Lower lobe of right lung (tissue), 2 donors: Measurements from ENCODE around the gene CTCFL. TPM values are rescaled to one million over a fixed set of nuclear protein-coding genes. Genes with fewer than 3 reads are reported as not detected.

Experiments
- ATAC-seq, 2 donors: fragments of 200-7000 bp; cut with Tn5 transposase; one replicate each; pipeline ENCODE4 v1.9.1; 2020 to 2022; ENCODE audit warnings: mild to moderate bottlenecking in 2 of 2, moderate library complexity in 2 of 2
- DNase-seq: peaks from one replicate; pipeline ENCODE4 v3.0.0-alpha.2; 2020
- H3K27ac ChIP-seq: fragments of 200-600 bp; one replicate; pipeline ENCODE4 v1.8.0; 2022
- H3K27me3 ChIP-seq: fragments of 200-600 bp; one replicate; pipeline ENCODE4 v1.8.0; 2022; ENCODE audit warnings: low read depth
- H3K36me3 ChIP-seq: fragments of 200-600 bp; one replicate; pipeline ENCODE4 v1.8.0; 2022; ENCODE audit warnings: mild to moderate bottlenecking
- H3K4me1 ChIP-seq: fragments of 200-600 bp; one replicate; pipeline ENCODE4 v1.8.0; 2022
- H3K4me3 ChIP-seq: fragments of 200-600 bp; one replicate; pipeline ENCODE4 v1.8.0; 2022; ENCODE audit warnings: mild to moderate bottlenecking
- H3K9me3 ChIP-seq: fragments of 200-600 bp; one replicate; pipeline ENCODE4 v1.8.0; 2022
- CTCF ChIP-seq: fragments of 200-600 bp; IDR thresholded peaks from one replicate; pipeline ENCODE4 v1.8.0; 2022; ENCODE audit warnings: antibody characterized with exemption, mild to moderate bottlenecking
- intact Hi-C: fragments of 100-400 bp; cut with DNase I; formaldehyde crosslinking; loops from one replicate; pipeline ENCODE4 v1.11.0; 2022
- total RNA-seq: library from RNA; stranded (reverse); fragmentation: NEBNext Ultra II Directional; extraction: Animal tissue kit (Norgen Biotek cat#: 25700); gene quantifications from one replicate; pipeline ENCODE4 v1.2.1, GENCODE V29; 2021
- donor health status: DM: no; HTN: yes; CAD: no; lungs with severe emphysema.

CTCFL gene
- total RNA-seq, 1 donor from 2014 or later = not detected

- ATAC-seq (no peak), DNase-seq (no peak)
- Histone ChIP-seq H3K36me3 (no peaks in the 10 kb centered on the region), H3K4me3 (no peak overlapping the region), H3K4me1 (peaks cover 18% of the 10 kb centered on the region), H3K27me3 (peaks cover 8% of the 10 kb centered on the region), H3K9me3 (no peaks in the 10 kb centered on the region), H3K27ac (no peak overlapping the region)
- no peak for TF ChIP-seq CTCF
- intact Hi-C loops = no loop called here
Measured at GRCh38 chr20:57501461-57502335, 23.2 kb downstream of the CTCFL start.

DNA sequence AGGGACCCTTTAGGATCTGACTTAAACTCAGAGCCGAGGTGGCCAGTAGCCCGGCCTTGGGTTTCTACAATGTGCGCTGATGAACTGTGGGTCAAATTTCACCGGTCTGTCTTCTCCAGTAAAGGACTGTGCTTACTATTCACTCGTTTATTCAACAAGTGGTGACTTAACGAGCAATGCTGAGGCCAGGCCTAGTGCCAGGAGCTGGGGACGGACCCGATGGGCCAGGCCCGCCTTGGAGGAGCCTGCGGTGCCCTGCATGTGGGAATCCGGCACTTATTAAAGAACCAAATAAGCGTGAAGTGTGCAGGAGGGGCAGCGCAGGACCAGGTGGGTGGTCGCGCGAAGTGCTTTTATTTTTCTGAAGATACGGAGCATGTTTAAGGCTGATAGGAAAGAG, 24.0 kb downstream of the CTCFL start:
- intact Hi-C loops = no loop called here
- H3K4me3 ChIP-seq = no peak overlapping the region
- peaks cover 12% of the 10 kb centered on the region for H3K27me3 ChIP-seq
- H3K4me1 ChIP-seq = peaks cover 18% of the 10 kb centered on the region
- DNase-seq = no peak
- H3K9me3 ChIP-seq = no peaks in the 10 kb centered on the region
- no peaks in the 10 kb centered on the region for H3K36me3 ChIP-seq
- ATAC-seq = no peak
- H3K27ac ChIP-seq = no peak overlapping the region
- no peak for TF ChIP-seq CTCF

- peaks cover 12% of the 10 kb centered on the region for H3K27me3 ChIP-seq
- intact Hi-C loops = no loop called here
- TF ChIP-seq CTCF = no peak
Measured at GRCh38 chr20:57500235-57500634, 24.7 kb downstream of the CTCFL start.

GRCh38 chr20:57499676-57500075, 25.3 kb downstream of the CTCFL start:
- Histone ChIP-seq H3K4me3 (no peak overlapping the region), H3K9me3 (no peaks in the 10 kb centered on the region), H3K27ac (no peak overlapping the region), H3K36me3 (no peaks in the 10 kb centered on the region), H3K4me1 (peaks cover 26% of the 10 kb centered on the region), H3K27me3 (peaks cover 12% of the 10 kb centered on the region)
- DNase-seq (no peak), ATAC-seq (no peak)
- intact Hi-C loops = loop anchor here (5.0 kb wide), 1 partner anchor 117 kb away; no protein-coding TSS in a partner anchor
- TF ChIP-seq CTCF = no peak

More at GRCh38 chr20:57500235-57500634, 24.7 kb downstream of the CTCFL start:
- H3K9me3 ChIP-seq = no peaks in the 10 kb centered on the region
- H3K4me3 ChIP-seq = no peak overlapping the region
- ATAC-seq (no peak), DNase-seq (no peak)
- no peaks in the 10 kb centered on the region for H3K36me3 ChIP-seq
- H3K27ac ChIP-seq = no peak overlapping the region
- H3K4me1 ChIP-seq = peaks cover 21% of the 10 kb centered on the region

DNA sequence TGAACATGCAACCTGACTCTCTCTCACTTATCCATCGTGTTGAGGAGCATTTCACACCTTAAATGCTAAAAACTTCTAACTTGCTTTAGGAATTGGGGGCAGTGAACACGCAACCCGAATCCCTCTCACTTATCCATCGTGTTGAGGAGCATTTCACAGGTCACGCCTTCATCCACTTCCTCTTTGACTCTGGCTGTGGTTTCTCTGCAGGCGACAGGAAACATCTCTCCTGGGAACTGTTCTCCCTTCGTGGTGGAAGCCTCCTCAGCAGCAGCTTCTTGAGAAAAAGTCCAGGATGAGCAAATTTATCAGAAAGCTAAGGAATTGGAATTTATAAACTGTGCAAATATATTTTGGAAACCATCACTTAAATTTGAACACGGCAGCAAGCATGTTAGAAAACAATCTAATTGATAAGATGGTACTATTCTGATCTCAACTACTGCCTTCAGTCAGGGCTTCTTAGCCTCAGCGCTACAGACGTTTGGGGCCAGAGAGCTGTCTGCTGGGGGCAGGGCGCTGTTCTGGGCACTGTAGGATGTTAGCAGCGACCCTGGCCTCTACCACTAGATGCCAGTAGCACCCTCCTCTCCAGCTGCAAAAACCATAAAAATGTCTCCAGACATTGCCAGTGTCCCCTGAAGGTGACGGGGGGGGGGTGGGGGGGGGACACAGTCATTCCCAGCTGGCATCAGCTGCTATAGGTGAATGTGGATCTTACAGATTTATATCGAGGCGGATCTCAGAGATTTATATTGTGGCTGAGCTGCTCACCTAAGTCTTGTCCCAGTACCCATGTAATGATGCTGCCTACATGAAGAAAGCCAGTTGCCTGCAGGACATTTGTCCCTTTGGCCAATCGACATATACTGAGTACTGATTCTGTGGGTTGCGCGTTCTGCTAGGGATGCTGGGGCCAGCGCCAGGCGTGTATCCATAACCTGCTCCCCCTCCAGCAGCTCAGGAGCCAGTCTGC, 26.2 kb downstream of the CTCFL start:
- peak; percentile 25 for TF ChIP-seq CTCF
- Histone ChIP-seq H3K27ac (no peak overlapping the region), H3K36me3 (no peaks in the 10 kb centered on the region), H3K4me1 (peaks cover 31% of the 10 kb centered on the region), H3K9me3 (no peaks in the 10 kb centered on the region), H3K27me3 (peaks cover 12% of the 10 kb centered on the region), H3K4me3 (no peak overlapping the region)
- peak in 1 of 2 donors; percentile 53 for ATAC-seq
- DNase-seq = no peak
- intact Hi-C loops = loop anchor here (5.0 kb wide), 1 partner anchor 116 kb away; no protein-coding TSS in a partner anchor
